Measurements from ENCODE around the gene DENND1A.

DENND1A gene

GRCh38 chr9:123361731-123362510, 568.0 kb downstream of the DENND1A start:
- DNase-seq: no peak

GRCh38 chr9:123361086-123361730, 568.7 kb downstream of the DENND1A start:
- no peak for DNase-seq

GRCh38 chr9:123360161-123361085, 569.5 kb downstream of the DENND1A start:
- DNase-seq: no peak

GRCh38 chr9:123359546-123359945, 570.4 kb downstream of the DENND1A start:
- DNase-seq: no peak

- DNase-seq: no peak
Observed at GRCh38 chr9:123359106-123359505, 570.8 kb downstream of the DENND1A start.

- no peak for DNase-seq
Observed at GRCh38 chr9:123358181-123358905, 571.6 kb downstream of the DENND1A start.

- DNase-seq: no peak
Observed at GRCh38 chr9:123357743-123358059, 572.2 kb downstream of the DENND1A start.

- no peak for DNase-seq
Observed at GRCh38 chr9:123356851-123357742, 572.8 kb downstream of the DENND1A start.

- no peak for DNase-seq
Observed at GRCh38 chr9:123355761-123356431, 574.0 kb downstream of the DENND1A start, which contains the start of gene CRB2. CRB2 (plus strand) TSS chr9:123356197; CDS start chr9:123356261, 64 bp downstream.

GRCh38 chr9:123354806-123355508, 575.0 kb downstream of the DENND1A start:
- DNase-seq: no peak

GRCh38 chr9:123353984-123354591, 575.8 kb downstream of the DENND1A start:
- DNase-seq: peak in 1 of 2 donors; percentile 60

- DNase-seq: no peak
Observed at GRCh38 chr9:123353041-123353440, 576.9 kb downstream of the DENND1A start.

- DNase-seq: no peak
Observed at GRCh38 chr9:123350590-123351310, 579.2 kb downstream of the DENND1A start.

- DNase-seq: peak in 1 of 2 donors; percentile 91
Observed at GRCh38 chr9:123349691-123350480, 580.0 kb downstream of the DENND1A start.

GRCh38 chr9:123349033-123349432, 580.9 kb downstream of the DENND1A start:
- DNase-seq: no peak

GRCh38 chr9:123348317-123348992, 581.5 kb downstream of the DENND1A start:
- no peak for DNase-seq

- DNase-seq: no peak
Observed at GRCh38 chr9:123347289-123348060, 582.5 kb downstream of the DENND1A start.
